OCI-LY7 (cell line): Measurements from ENCODE around the gene TMEM59L. TPM values are rescaled to one million over a fixed set of nuclear protein-coding genes. Genes with fewer than 3 reads are reported as not detected.
A peak's percentile ranks its signal among the peaks of the same experiment; 100 is the strongest.

ENCODE experiments used
- BruUV-seq: library from RNA; stranded (reverse); fragments of 400-500 nt; replicated peaks from 2 replicates; lab custom pipeline; 2021; lab: Mats Ljungman, UMichigan
- CTCF ChIA-PET: fragments of 300-600 bp; sonication (Branson Sonifier 250); formaldehyde crosslinking; loops from one replicate; lab custom pipeline; 2022; ENCODE audit warnings: antibody characterized with exemption; ENCODE audit not compliant: unreplicated experiment; lab: Charles Lee
- POLR2A ChIA-PET: fragments of 300-600 bp; sonication (Branson Sonifier 250); formaldehyde crosslinking; loops from one replicate; lab custom pipeline; 2022; ENCODE audit warnings: antibody characterized with exemption; lab: Charles Lee
- DNase-seq: peaks from one replicate; pipeline ENCODE4 v3.0.0-alpha.2; 2015; ENCODE audit warnings: low spot score
- H2AFZ ChIP-seq: fragments of 200-600 bp; sonication (generic), shearing (Covaris generic); 2 replicates; pipeline ENCODE4 v1.6.1; 2014; ENCODE audit warnings: mild to moderate bottlenecking, antibody characterized with exemption, low read length, moderate library complexity
- H3K27ac ChIP-seq: fragments of 200-600 bp; sonication (generic); 2 replicates; pipeline ENCODE4 v1.5.1; 2014; ENCODE audit warnings: mixed run types, low read depth, mild to moderate bottlenecking, moderate library complexity, low read length, inconsistent platforms; ENCODE audit not compliant: poor library complexity, severe bottlenecking
- H3K36me3 ChIP-seq: fragments of 200-600 bp; sonication (generic); 2 replicates; pipeline ENCODE4 v1.6.1; 2014; ENCODE audit warnings: mild to moderate bottlenecking, antibody characterized with exemption, low read length, moderate library complexity, mixed read lengths; ENCODE audit not compliant: insufficient read depth
- H3K4me1 ChIP-seq: fragments of 200-600 bp; sonication (generic); 2 replicates; pipeline ENCODE4 v1.5.1; 2014; ENCODE audit warnings: mild to moderate bottlenecking, low read length; ENCODE audit not compliant: insufficient read depth, poor library complexity, severe bottlenecking
- H3K4me2 ChIP-seq: fragments of 200-600 bp; sonication (generic); 2 replicates; pipeline ENCODE4 v1.6.1; 2014; ENCODE audit warnings: mild to moderate bottlenecking, low read length
- H3K4me3 ChIP-seq: fragments of 200-600 bp; sonication (generic); 2 replicates; pipeline ENCODE4 v1.5.1; 2014; ENCODE audit warnings: mild to moderate bottlenecking, low read depth, low read length; ENCODE audit not compliant: poor library complexity, severe bottlenecking
- H3K79me2 ChIP-seq: fragments of 200-600 bp; sonication (generic); 2 replicates; pipeline ENCODE4 v1.6.1; 2016; ENCODE audit warnings: low read depth, mild to moderate bottlenecking, low read length, moderate library complexity, mixed read lengths; ENCODE audit not compliant: insufficient read depth
- H3K9me2 ChIP-seq: fragments of 200-600 bp; sonication (generic); 2 replicates; pipeline ENCODE4 v1.6.1; 2016; ENCODE audit warnings: mild to moderate bottlenecking, low read length, mixed read lengths; ENCODE audit not compliant: insufficient read depth
- H3K9me3 ChIP-seq: fragments of 200-600 bp; sonication (generic); 2 replicates; pipeline ENCODE4 v1.6.1; 2014; ENCODE audit warnings: mild to moderate bottlenecking, mixed run types, low read length, mixed read lengths
- H4K20me1 ChIP-seq: fragments of 200-600 bp; sonication (generic); 2 replicates; pipeline ENCODE4 v1.6.1; 2014; ENCODE audit warnings: mild to moderate bottlenecking, antibody characterized with exemption, low read length, moderate library complexity, mixed read lengths; ENCODE audit not compliant: insufficient read depth
- CTCF ChIP-seq: fragments of 200-600 bp; sonication (generic); conservative IDR thresholded peaks from 2 replicates; pipeline ENCODE4 v1.5.1; 2014; ENCODE audit warnings: mild to moderate bottlenecking, antibody characterized with exemption, low read length, moderate library complexity, mixed read lengths
- EZH2phosphoT487 ChIP-seq: fragments of 200-600 bp; sonication (generic); IDR thresholded peaks from 2 replicates; pipeline ENCODE4 v1.6.1; 2018; ENCODE audit warnings: low read depth, borderline replicate concordance, mild to moderate bottlenecking, mixed run types, antibody characterized with exemption, low read length, moderate library complexity, mixed read lengths
- intact Hi-C: fragments of 100-400 bp; cut with micrococcal nuclease; formaldehyde crosslinking; loops from one replicate; pipeline ENCODE4 v1.10.0; 2022; ENCODE audit not compliant: unreplicated experiment
- total RNA-seq, 2 experiments: library from RNA; depleted of rRNA in 1 of 2; stranded (reverse); fragments of >200 nt in 1 of 2; shearing (Covaris generic) in 1 of 2; gene quantifications; 2 replicates each; pipeline ENCODE4 v1.2.3, GENCODE V29; 2014 to 2022

Gene TMEM59L
- total RNA-seq, 2 experiments from 2014 or later: 0.84 to 1.0 TPM

GRCh38 chr19:18603255-18603957 lies 9.3 kb upstream of the TMEM59L start:
- Histone ChIP-seq H3K27ac (no peak overlapping the region), H3K4me2 (no peak overlapping the region), H3K9me2 (no peaks in the 10 kb centered on the region), H2AFZ (no peak overlapping the region), H3K36me3 (no peaks in the 10 kb centered on the region), H3K9me3 (no peaks in the 10 kb centered on the region), H3K4me1 (no peaks in the 10 kb centered on the region), H3K79me2 (no peaks in the 10 kb centered on the region), H4K20me1 (no peaks in the 10 kb centered on the region), H3K4me3 (no peak overlapping the region)
- DNase-seq: no peak
- no TSS peak for BruUV-seq
- ChIA-PET CTCF (no interaction called here), POLR2A (interaction anchor here (0.6 kb wide), 1 partner anchor 54 kb away, joined by 5 read pairs; no protein-coding TSS in a partner anchor)
- TF ChIP-seq EZH2phosphoT487 (no peak), CTCF (0 out of 2 replicates have a peak, but pooled peaks have one; percentile 20)
- intact Hi-C loops: no loop called here

GRCh38 chr19:18603958-18604819 lies 8.5 kb upstream of the TMEM59L start:
- TF ChIP-seq EZH2phosphoT487 (no peak), CTCF (no peak)
- Histone ChIP-seq H4K20me1 (no peaks in the 10 kb centered on the region), H3K79me2 (no peaks in the 10 kb centered on the region), H3K9me3 (no peaks in the 10 kb centered on the region), H3K36me3 (no peaks in the 10 kb centered on the region), H3K9me2 (no peaks in the 10 kb centered on the region), H3K27ac (no peak overlapping the region), H3K4me2 (no peak overlapping the region), H2AFZ (no peak overlapping the region), H3K4me1 (no peaks in the 10 kb centered on the region), H3K4me3 (no peak overlapping the region)
- intact Hi-C loops: no loop called here
- ChIA-PET CTCF (no interaction called here), POLR2A (no interaction called here)
- DNase-seq: no peak
- no TSS peak for BruUV-seq
